Parathyroid adenoma (tissue), 2 donors: ENCODE data around the gene TTLL10.

Experiments used
- H2AFZ ChIP-seq: fragments of 300-600 bp; sonication (generic); one replicate; pipeline ENCODE4 v1.7.0; 2017; ENCODE audit warnings: antibody characterized with exemption, mild to moderate bottlenecking
- H3K27ac ChIP-seq: fragments of 300-600 bp; sonication (generic); one replicate; pipeline ENCODE4 v1.7.0; 2017
- H3K27me3 ChIP-seq: fragments of 300-600 bp; sonication (generic); one replicate; pipeline ENCODE4 v1.7.0; 2017; ENCODE audit warnings: low read length; ENCODE audit not compliant: control insufficient read depth, insufficient read depth
- H3K36me3 ChIP-seq: fragments of 300-600 bp; sonication (generic); one replicate; pipeline ENCODE4 v1.7.0; 2017; ENCODE audit warnings: low read length; ENCODE audit not compliant: control insufficient read depth, insufficient read depth
- H3K4me1 ChIP-seq: fragments of 300-600 bp; sonication (generic); one replicate; pipeline ENCODE4 v1.7.0; 2017; ENCODE audit warnings: control low read depth
- H3K4me2 ChIP-seq: fragments of 300-600 bp; sonication (generic); one replicate; pipeline ENCODE4 v1.7.0; 2017; ENCODE audit warnings: low read length
- H3K4me3 ChIP-seq: fragments of 300-600 bp; sonication (generic); one replicate; pipeline ENCODE4 v1.7.0; 2017; ENCODE audit warnings: low read depth, low read length
- H3K79me2 ChIP-seq: fragments of 300-600 bp; sonication (generic); one replicate; pipeline ENCODE4 v1.7.0; 2017; ENCODE audit warnings: control low read depth
- H3K9ac ChIP-seq: fragments of 300-600 bp; sonication (generic); one replicate; pipeline ENCODE4 v1.7.0; 2017; ENCODE audit warnings: mild to moderate bottlenecking
- H3K9me3 ChIP-seq: fragments of 300-600 bp; sonication (generic); one replicate; pipeline ENCODE4 v1.7.0; 2017; ENCODE audit warnings: low read length; ENCODE audit not compliant: control insufficient read depth
- TF ChIP-seq, protein P1 (sequence below): fragments of 300-600 bp; sonication (generic); IDR thresholded peaks from one replicate; pipeline ENCODE4 v1.7.0; 2017; ENCODE audit warnings: antibody characterized with exemption, mild to moderate bottlenecking
- donor health status: primary hyperparathyroidism.

The TTLL10 gene

DNA sequence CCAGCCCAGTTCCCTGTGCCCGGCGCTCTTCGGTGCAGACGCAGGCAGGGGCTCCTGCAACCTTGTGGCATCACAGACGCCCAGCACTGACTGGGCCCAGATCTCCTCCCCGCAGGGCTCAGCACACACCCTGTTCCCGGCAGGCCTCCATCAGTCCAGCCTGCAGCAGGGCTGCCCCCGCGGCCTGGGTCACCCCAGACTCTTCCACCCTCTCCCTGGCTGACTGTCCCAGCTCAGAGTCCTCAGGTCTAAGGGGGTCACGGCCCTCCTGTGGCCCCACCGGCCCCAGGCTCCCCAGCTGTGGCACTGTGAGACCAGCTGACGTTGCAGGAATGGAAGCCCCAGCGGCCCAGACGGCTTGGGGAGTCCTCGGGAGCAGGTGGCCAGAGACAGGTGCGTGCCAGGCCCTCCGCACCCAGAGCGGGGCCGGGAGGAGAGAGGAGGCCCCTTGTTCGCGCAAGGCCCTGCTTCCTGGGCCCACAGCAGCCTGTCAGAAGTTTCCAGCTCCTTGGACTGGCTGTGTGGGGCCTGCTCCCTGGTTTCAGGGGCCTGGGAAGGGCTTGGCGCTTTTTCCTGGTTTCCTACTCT, 62.6 kb downstream of the TTLL10 start:
- TF ChIP-seq, protein P1, sequence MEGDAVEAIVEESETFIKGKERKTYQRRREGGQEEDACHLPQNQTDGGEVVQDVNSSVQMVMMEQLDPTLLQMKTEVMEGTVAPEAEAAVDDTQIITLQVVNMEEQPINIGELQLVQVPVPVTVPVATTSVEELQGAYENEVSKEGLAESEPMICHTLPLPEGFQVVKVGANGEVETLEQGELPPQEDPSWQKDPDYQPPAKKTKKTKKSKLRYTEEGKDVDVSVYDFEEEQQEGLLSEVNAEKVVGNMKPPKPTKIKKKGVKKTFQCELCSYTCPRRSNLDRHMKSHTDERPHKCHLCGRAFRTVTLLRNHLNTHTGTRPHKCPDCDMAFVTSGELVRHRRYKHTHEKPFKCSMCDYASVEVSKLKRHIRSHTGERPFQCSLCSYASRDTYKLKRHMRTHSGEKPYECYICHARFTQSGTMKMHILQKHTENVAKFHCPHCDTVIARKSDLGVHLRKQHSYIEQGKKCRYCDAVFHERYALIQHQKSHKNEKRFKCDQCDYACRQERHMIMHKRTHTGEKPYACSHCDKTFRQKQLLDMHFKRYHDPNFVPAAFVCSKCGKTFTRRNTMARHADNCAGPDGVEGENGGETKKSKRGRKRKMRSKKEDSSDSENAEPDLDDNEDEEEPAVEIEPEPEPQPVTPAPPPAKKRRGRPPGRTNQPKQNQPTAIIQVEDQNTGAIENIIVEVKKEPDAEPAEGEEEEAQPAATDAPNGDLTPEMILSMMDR = no peak
- H3K9ac ChIP-seq = no peak overlapping the region
- no peaks in the 10 kb centered on the region for H3K4me1 ChIP-seq
- H3K27me3 ChIP-seq = no peaks in the 10 kb centered on the region
- no peak overlapping the region for H3K4me2 ChIP-seq
- no peak overlapping the region for H3K27ac ChIP-seq
- H3K79me2 ChIP-seq = no peaks in the 10 kb centered on the region
- H3K4me3 ChIP-seq = no peak overlapping the region
- no peaks in the 10 kb centered on the region for H3K36me3 ChIP-seq
- no peak overlapping the region for H2AFZ ChIP-seq
- no peaks in the 10 kb centered on the region for H3K9me3 ChIP-seq

DNA sequence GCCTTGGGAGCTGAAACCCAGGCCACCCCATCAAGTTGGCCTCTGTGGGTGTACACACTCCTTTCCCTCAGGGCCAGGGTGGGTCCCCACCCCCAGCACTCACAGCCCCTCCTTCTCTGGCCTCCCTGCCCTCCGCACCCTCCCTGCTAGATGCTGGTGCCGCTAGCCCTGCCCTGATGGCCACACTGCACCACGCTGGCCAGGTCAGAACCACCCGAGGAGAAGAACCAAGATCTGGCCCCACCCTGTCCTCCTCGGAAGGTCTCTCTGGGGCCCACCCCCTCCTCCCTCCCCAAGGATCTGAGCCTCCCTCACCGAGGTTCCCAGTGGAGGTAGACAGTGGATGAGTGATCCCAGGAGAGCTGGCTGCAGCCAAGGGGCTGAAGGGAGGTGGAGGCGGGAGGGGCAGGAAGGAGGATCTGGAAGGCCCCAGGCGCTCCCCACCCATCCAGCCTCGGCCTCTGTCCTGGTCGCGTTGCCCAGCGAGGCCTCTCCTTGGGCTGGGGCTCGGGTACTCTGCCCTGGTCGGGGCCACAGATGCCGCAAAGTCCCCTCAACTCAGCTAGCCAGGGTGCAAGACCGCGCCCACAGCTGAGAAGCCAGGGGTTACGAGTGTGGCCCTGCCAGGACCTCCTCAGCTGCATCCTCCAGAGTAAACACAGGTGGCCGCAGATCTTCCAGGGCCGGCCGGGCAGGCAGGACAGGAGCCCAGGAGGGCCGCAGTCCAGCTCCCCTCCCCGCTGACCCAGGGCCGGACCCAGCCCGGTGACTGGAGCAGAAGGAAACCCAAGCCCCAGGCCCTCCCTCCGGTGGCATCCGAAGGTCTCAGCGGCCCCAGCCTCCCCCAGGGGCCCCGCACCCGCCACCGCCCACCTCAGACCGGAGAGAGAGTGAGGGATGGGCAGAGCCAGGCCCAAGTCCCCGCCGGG, 63.5 kb downstream of the TTLL10 start:
- Histone ChIP-seq H3K4me1 (no peaks in the 10 kb centered on the region), H3K36me3 (no peaks in the 10 kb centered on the region), H3K27me3 (no peaks in the 10 kb centered on the region), H3K79me2 (no peaks in the 10 kb centered on the region), H3K9ac (no peak overlapping the region), H3K9me3 (no peaks in the 10 kb centered on the region), H3K4me3 (no peak overlapping the region), H3K27ac (no peak overlapping the region), H3K4me2 (no peak overlapping the region), H2AFZ (no peak overlapping the region)
- TF ChIP-seq, protein P1 = no peak

DNA sequence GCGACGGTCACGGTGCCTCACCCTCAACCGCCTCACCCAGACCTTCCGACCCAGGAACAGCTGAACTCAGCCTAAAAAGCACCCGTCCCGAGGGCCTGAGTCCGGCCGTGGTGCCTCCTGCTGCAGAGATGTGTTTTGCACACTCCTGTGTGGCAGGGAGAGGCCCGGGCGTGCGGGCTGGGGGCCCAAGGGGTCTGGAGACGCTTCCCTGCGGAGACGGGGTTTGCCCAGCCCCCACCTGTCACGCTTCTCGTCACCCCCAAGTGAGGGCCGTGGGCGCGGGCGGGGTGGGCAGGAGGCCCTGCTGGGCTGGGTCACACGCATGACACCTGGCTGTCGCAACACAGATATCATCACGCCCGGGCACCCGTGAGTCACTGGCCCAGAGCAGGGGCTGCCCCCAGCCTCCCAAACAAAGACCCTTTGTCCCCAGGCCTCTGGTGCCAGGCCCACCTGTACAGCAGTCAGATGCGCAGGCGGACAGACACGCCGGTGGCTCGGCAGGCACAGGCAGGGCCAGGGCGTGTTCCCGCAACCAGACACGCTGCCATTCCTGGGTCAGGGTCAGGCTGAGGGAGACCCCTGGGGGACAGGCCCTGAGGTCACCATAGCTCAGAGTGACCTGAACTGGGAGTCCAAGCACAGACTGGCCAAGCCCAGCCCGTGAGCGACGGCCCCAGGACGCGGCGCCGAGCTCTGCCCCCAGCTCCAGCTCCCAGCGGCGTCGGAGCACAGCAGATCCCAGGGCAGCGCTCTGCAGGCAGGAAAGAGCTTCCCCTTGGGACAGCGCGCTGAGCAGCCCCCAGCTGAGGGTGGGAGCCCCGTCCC, 64.4 kb downstream of the TTLL10 start:
- Histone ChIP-seq H3K4me2 (no peak overlapping the region), H3K36me3 (no peaks in the 10 kb centered on the region), H3K4me1 (no peaks in the 10 kb centered on the region), H3K9me3 (no peaks in the 10 kb centered on the region), H2AFZ (no peak overlapping the region), H3K4me3 (no peak overlapping the region), H3K27ac (no peak overlapping the region), H3K9ac (no peak overlapping the region), H3K27me3 (no peaks in the 10 kb centered on the region), H3K79me2 (no peaks in the 10 kb centered on the region)
- TF ChIP-seq, protein P1 = no peak

DNA sequence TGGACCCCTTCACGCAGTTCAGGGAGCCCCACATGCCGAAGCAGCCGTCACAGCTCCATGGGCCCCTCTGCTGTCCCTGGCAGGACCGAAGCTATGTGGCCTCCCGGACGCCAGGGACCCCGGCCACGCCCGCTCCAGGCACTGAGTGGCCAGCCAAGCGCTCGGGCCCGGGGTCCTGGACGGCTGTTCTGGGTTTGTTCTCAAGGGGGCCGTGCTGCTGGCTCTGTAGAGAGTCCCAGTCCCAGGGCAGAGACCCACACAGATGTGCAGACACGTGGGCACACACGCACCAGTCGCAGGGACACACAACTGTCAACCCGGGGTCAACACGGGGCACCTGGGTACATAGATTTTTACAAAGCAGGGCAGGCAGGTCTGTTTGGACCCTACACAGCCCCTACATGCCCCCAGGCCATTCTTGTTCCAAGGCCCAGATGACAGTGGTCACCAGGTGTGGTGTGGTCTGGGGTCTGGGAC, 65.1 kb downstream of the TTLL10 start:
- H2AFZ ChIP-seq = no peak overlapping the region
- TF ChIP-seq, protein P1 = no peak
- no peaks in the 10 kb centered on the region for H3K36me3 ChIP-seq
- H3K9ac ChIP-seq = no peak overlapping the region
- no peak overlapping the region for H3K27ac ChIP-seq
- H3K79me2 ChIP-seq = no peaks in the 10 kb centered on the region
- no peak overlapping the region for H3K4me2 ChIP-seq
- no peaks in the 10 kb centered on the region for H3K27me3 ChIP-seq
- no peaks in the 10 kb centered on the region for H3K4me1 ChIP-seq
- H3K4me3 ChIP-seq = no peak overlapping the region
- no peaks in the 10 kb centered on the region for H3K9me3 ChIP-seq
